IgD-negative memory B cell (primary cell): ENCODE measurements around the gene CKM. TPM values are rescaled to one million over a fixed set of nuclear protein-coding genes. Genes with fewer than 3 reads are reported as not detected.
A peak's percentile ranks its signal among the peaks of the same experiment; 100 is the strongest.
"Not testable (repeated sequence)": the region's sequence is repeated elsewhere in the genome, so short reads cannot be mapped to it uniquely, and the experiment has no call there.

Source experiments
- H3K27ac Mint-ChIP-seq, 3 donors: one replicate each; pipeline ENCODE4 v1.8.0; 2020 to 2022; ENCODE audit warnings: mild to moderate bottlenecking in 3 of 3, mixed read lengths in 3 of 3, moderate library complexity in 1 of 3
- H3K27me3 Mint-ChIP-seq: one replicate; pipeline ENCODE4 v1.8.0; 2021; ENCODE audit warnings: mixed read lengths
- H3K36me3 Mint-ChIP-seq: one replicate; pipeline ENCODE4 v1.8.0; 2020; ENCODE audit warnings: mild to moderate bottlenecking, mixed read lengths
- H3K4me1 Mint-ChIP-seq, 3 donors: one replicate each; pipeline ENCODE4 v1.8.0; 2020 to 2022; ENCODE audit warnings: mixed read lengths in 3 of 3, mild to moderate bottlenecking in 1 of 3
- H3K4me3 Mint-ChIP-seq, 4 donors: one replicate each; pipeline ENCODE4 v1.8.0; 2020 to 2022; ENCODE audit warnings: mild to moderate bottlenecking in 4 of 4, mixed read lengths in 4 of 4, moderate library complexity in 3 of 4
- H3K9me3 Mint-ChIP-seq, 3 donors: one replicate each; pipeline ENCODE4 v1.8.0; 2020 to 2021; ENCODE audit warnings: mixed read lengths in 3 of 3, mild to moderate bottlenecking in 1 of 3
- polyA plus RNA-seq: library from polyadenylated mRNA; unstranded; fragments of 300-500 nt; fragmentation: Illumina TruSeq; gene quantifications from one replicate; pipeline ENCODE4 v1.2.3, GENCODE V29; 2021

CKM gene
- polyA plus RNA-seq, 1 donor from 2014 or later: not detected

DNA sequence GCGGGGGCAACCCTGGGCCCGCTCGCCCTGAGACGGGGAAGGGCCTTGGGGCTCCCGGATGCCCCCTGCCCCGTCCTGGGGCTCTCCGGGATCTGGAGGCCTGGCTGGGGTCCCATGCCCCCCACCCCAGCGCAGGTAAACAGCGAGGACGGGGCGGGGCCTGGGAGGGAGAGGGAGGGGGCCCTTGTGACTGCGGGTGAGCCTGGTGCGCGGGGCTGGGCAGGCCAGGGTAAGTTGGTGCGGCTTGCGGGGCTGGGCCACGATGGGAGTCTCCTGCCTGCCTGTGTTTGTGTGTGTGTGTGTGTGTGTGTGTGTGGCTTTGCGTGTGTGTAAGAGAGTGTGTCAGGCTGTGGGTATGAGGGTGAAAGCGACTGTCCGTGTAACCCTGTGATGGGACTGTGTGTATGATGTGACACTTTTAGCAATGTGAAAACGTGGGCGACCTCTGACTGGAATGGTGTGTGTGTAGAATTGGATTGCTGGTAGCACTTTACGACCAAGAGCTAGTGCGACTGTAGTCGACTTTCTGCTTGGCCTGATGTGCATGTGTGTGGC lies 18.3 kb upstream of the CKM start:
- Mint-ChIP-seq H3K4me1 (peaks cover 4 to 7% (median 6%) of the 10 kb centered on the region in 3 donors), H3K27me3 (peaks cover 25% of the 10 kb centered on the region), H3K4me3 (no peak overlapping the region), H3K9me3 (no peaks in the 10 kb centered on the region), H3K27ac (no peak overlapping the region), H3K36me3 (no peaks in the 10 kb centered on the region)

DNA sequence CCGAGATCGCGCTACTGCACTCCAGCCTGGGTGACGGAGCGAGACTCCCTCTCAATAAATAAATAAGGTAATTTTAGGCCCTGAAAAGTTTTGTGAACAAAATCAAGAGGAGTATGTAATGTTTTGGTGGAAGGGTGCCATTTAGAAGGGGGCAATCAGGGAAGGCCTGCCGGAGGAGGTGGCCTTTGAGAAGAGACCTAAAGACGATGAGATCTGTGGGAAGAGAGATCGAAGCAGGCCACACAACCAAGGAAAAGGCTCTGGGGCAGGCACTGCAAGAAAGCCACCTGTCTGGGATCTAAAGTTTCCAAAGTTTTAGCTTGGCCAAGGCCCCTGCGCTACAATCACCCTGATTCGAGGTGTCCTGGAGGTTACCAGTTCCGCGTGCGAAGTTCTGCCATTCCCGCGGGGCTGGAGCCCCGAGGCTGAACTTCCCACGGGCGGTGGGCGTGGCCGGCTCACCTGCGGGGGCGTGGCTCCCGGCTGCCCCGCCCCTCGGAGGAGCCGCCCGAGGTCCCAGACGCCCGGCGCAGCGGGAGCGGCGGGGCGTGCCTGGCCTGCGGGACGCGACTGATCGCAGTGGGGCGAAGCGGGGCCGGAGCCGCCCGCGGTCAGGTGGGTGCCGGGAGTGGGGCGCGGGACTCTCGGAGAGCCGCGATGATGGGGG lies 17.7 kb upstream of the CKM start, which contains the start of gene KLC3:
Gene KLC3, plus strand, starts transcription at position 519 of the 667 bp plus-strand sequence. CDS start 4,792 bp downstream, outside the sequence.
- H3K27me3 Mint-ChIP-seq: peaks cover 23% of the 10 kb centered on the region
- H3K27ac Mint-ChIP-seq: no peak within 1 kb of the TSS
- H3K9me3 Mint-ChIP-seq: no peaks in the 10 kb centered on the region
- peaks cover 4 to 7% (median 6%) of the 10 kb centered on the region in 3 donors for H3K4me1 Mint-ChIP-seq
- H3K4me3 Mint-ChIP-seq: peak within 1 kb of the TSS in 1 of 4 donors; percentile 36
- H3K36me3 Mint-ChIP-seq: no peaks in the 10 kb centered on the region

DNA sequence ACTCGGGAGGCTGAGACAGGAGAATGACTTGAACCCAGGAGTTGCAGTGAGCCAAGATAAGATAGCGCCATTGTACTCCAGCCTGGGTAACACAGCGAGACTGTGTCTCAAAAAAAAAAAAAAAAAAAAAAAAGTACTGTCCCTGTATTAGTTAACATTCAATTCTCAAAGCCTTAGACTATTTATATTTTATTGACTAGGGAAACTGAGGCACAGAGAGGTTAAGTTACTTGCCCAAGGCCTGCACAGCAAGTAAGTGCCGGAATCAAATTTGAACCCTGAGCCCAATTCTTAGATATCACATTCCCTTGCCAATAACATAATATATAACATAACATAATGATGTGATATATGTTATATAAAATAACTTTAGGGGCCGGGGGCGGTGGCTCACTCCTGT lies 17.0 kb upstream of the CKM start:
- Mint-ChIP-seq H3K9me3 (no peaks in the 10 kb centered on the region), H3K4me3 (peak overlapping the region in 1 of 4 donors; percentile 36), H3K36me3 (no peaks in the 10 kb centered on the region), H3K27me3 (peaks cover 21% of the 10 kb centered on the region), H3K27ac (no peak overlapping the region), H3K4me1 (peaks cover 4 to 7% (median 6%) of the 10 kb centered on the region in 3 donors)

DNA sequence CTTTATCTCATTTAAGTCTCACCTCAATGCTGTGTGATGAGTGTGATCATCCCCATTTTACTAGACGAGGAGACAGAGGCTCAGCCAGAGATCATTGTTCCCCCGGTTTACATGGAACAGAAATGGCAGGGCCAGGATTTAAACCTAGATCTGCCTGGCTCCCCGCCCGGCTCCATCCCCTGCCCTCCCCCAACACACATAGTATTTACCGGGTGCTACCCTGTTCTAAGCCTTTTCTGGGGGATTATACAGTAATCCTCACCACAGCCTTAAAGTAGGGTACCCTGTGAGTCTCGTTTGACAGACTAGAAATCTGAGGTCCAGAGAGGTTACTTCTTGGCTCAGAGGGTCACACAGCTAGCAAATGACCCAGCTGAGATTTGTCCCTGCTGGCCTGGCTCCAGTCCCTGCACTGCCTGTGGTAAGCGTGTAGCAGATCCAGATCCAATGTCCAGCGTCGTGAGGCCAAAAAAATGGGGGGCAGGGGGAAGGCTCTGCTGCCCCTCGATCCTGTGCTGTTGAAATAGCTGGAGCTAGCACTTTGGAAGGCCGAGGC lies 14.1 kb upstream of the CKM start:
- no peak overlapping the region for H3K27ac Mint-ChIP-seq
- no peaks in the 10 kb centered on the region for H3K36me3 Mint-ChIP-seq
- no peak overlapping the region for H3K4me3 Mint-ChIP-seq
- H3K4me1 Mint-ChIP-seq: peaks cover 4 to 12% (median 7%) of the 10 kb centered on the region in 3 donors
- H3K27me3 Mint-ChIP-seq: peaks cover 18% of the 10 kb centered on the region
- no peaks in the 10 kb centered on the region for H3K9me3 Mint-ChIP-seq

DNA sequence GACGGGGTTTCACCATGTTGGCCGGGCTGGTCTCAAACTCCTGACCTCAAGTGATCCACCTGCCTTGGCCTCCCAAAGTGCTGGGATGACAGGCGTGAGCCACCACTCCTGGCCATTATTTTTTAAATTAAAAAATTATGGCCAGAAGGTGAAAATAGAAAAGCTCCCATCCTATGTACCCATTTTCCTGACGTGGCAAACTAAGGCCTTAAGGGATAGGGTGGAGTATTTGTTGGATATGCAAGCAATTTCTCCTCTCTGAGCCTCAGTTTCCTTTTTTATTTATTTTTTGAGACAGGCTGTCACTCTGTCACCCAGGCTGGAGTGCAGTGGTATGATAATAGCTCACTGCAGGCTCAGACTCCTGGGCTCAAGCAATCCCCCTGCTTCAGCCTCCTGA lies 12.2 kb upstream of the CKM start:
- not testable (repeated sequence) for H3K27ac Mint-ChIP-seq, H3K4me1 Mint-ChIP-seq, H3K4me3 Mint-ChIP-seq, H3K36me3 Mint-ChIP-seq, H3K9me3 Mint-ChIP-seq
- H3K27me3 Mint-ChIP-seq: peaks cover 13% of the 10 kb centered on the region

DNA sequence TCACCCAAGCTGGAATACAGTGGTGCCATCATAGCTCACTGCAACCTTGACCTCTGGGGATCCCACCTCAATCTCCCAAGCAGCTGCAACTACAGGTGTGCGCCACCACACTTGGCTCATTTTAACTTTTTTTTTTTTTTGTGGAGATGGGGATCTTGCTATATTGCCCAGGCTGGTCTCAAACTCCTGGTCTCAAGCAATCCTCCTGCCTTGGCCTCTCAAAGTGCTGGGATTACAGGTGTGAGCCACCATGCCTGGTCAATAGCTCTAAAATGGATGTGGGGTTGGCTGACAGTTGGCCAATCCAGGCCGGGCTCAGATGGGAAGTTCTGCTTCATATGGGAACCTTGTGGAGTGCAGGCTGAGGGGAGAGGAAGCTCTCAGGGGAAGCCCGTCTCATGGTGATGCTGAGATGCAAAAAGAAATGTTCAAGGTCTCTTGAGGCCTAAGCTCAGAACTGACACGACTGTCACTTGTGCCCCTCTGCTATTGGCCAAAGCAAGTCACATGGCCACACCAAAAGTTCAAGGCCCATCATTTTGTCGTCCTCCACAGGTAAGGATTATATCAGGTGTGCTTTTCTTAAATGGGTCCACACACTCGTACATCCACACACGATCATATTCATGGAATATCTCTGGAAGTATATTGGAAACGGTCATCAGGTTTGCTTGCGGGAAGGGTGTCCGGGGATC lies 11.1 kb upstream of the CKM start:
- Mint-ChIP-seq H3K4me1 (peaks cover 3 to 8% (median 4%) of the 10 kb centered on the region in 3 donors), H3K27ac (no peak overlapping the region), H3K4me3 (no peak overlapping the region), H3K27me3 (peaks cover 13% of the 10 kb centered on the region), H3K9me3 (no peaks in the 10 kb centered on the region), H3K36me3 (no peaks in the 10 kb centered on the region)

DNA sequence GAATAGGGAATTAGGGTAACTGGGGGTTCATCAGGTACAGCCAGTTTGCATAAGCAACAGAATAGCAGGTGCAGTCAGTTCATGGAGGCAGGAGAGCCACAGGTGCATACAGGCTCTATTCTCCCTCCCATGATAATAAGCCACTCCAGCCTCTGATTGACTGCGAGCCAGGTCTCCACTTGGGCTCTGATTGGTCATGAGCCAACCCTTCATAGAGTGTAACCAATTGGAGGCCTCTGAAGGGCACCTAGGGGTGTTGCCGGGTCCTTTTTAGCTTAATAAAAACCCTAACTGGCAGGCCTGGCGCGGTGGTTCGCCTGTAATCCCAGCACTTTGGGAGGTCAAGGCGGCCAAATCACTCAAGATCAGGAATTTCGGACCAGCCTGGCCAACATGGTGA lies 8.7 kb upstream of the CKM start:
- Mint-ChIP-seq H3K36me3 (peaks cover 2% of the 10 kb centered on the region), H3K9me3 (peaks cover 0 to 5% (median 0%) of the 10 kb centered on the region in 3 donors), H3K27ac (no peak overlapping the region), H3K27me3 (peaks cover 6% of the 10 kb centered on the region), H3K4me1 (peaks cover 0 to 5% (median 1%) of the 10 kb centered on the region in 3 donors), H3K4me3 (no peak overlapping the region)

DNA sequence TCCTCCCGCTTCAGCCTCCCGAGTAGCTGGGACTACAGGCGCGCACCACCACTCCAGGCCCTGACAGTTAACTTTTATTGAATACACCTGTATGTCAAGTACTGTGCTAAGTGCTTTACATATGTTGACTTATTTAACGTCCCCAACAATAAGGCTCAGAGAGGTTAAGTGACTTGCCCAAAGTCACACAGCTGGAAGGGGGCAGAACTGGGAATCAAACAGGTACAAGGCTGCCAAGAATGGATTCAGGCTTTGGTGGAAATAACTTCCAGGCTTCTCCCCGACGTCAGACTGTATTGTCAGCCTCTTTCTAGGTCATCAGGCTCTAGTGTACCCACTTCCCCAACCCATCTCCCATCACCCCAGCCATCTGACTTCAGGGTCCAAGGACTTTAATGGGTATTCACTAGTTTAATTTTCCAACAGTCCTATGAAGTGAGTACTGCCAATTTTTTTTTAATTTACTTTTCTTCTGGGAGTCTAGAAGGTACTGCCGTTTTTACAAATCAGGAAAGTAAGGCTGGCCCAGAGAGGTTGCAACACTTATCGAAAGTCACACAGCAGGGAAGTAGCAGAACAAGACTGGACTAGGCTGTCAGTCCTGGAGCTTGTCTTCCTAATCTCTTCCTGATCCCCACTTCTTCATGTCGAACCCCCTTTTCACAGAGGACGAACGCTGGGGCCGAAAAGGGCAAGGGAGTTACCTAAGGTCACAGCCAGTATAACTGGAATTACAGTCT lies 4.9 kb upstream of the CKM start:
- Mint-ChIP-seq H3K4me3 (no peak overlapping the region), H3K27ac (peak overlapping the region in 1 of 3 donors; percentile 53), H3K4me1 (no peaks in the 10 kb centered on the region)

DNA sequence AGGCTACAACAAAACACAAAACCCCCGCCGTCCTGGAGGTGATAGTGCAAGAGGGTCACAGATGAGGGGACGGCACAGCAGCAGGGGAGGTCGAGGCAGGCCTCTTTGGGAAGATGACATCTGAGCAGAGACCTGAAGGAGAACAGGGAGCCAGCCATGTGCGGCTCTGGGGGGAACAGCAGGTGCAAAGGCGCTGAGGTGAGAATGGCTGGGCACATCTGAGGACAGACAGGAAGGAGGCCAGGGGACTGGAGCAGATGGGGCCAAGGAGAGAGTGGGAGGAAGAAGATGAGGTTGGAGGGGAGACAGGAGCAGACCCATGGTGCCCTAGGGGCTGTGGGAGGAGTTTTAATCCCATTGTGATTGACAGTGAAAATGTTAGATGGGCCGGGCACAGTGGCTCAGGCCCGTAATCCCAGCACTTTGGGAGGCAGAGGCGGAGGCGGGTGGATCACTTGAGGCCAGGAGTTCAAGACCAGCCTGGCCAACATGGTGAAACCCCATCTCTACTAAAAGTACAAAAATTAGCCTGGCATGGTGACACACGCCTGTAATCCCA lies 1.8 kb upstream of the CKM start:
- Mint-ChIP-seq H3K4me1 (no peaks in the 10 kb centered on the region), H3K27ac (no peak overlapping the region), H3K36me3 (peaks cover 4% of the 10 kb centered on the region), H3K4me3 (no peak overlapping the region), H3K9me3 (peaks cover 0 to 6% (median 0%) of the 10 kb centered on the region in 3 donors), H3K27me3 (peaks cover 31% of the 10 kb centered on the region)

More for the DNA sequence above, 4.9 kb upstream of the CKM start:
- H3K9me3 Mint-ChIP-seq: peaks cover 0 to 6% (median 0%) of the 10 kb centered on the region in 3 donors
- peaks cover 4% of the 10 kb centered on the region for H3K36me3 Mint-ChIP-seq
- peaks cover 21% of the 10 kb centered on the region for H3K27me3 Mint-ChIP-seq

DNA sequence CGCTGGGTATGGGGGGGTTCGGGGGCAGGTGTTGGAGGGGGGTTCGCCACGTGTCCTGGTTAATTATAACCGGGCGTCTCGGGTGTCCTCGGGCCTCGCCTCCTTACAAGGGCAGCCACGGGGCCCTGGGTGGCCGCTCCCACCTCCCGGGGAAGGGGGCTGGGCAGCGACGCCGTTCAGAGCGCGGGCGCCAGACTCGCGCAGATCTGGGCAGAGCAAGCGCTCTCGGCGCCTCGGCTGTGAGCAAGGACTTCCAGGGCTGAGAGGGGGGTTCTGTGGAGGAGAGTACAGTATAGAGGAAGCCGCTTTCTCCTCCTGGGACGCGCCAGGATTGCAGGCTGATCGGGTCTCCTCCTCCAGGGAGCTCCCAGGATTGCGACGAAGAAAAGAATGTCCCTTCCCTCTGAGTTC lies 1.0 kb upstream of the CKM start:
- Mint-ChIP-seq H3K27me3 (peaks cover 28% of the 10 kb centered on the region), H3K9me3 (peaks cover 0 to 6% (median 0%) of the 10 kb centered on the region in 3 donors), H3K27ac (no peak overlapping the region), H3K4me1 (no peaks in the 10 kb centered on the region), H3K4me3 (no peak overlapping the region), H3K36me3 (peaks cover 4% of the 10 kb centered on the region)

DNA sequence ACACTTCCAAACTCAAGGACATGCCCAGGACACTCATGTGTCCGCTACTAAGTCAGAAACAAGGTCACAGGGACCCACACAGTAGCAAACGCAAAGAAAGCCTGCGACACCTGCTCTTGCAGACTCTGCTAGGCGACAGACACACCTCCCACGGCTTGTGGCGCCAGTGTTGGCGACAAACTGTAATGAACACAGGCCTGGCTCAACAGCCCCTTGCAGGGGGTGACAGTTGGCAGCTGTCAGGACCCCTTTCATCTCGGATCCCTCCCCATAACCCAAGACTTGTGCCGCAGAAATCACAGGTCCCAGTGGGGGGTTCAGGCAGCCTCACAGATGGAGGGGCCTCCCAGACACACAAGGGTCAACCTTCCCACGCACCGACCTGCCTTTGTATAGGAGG lies 364 bp downstream of the CKM start:
- Mint-ChIP-seq H3K27ac (no peak overlapping the region), H3K36me3 (peaks cover 2% of the 10 kb centered on the region), H3K27me3 (peaks cover 28% of the 10 kb centered on the region), H3K4me1 (no peaks in the 10 kb centered on the region), H3K9me3 (peaks cover 0 to 2% (median 0%) of the 10 kb centered on the region in 3 donors), H3K4me3 (no peak overlapping the region)

DNA sequence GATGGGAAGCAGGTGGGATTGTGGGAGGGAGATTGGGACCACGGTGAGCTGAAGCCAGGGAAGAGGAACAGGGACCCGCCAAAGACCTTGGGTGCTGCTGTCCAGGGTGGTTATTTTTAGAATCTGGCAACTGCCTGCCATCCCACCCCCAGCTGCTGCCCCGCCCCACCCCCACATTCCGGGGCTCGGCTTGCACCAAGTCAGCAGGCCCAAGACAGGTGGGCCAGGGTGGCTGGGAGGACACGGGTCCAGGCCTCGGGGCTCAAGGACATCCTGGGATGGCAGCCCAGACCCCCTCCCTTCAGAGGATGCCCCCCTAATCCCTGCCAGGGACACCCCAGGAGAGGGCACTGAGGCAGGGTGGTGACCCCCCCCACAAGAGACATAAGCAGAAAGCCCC lies 827 bp downstream of the CKM start:
- Mint-ChIP-seq H3K27ac (no peak overlapping the region), H3K36me3 (peaks cover 2% of the 10 kb centered on the region), H3K27me3 (peaks cover 29% of the 10 kb centered on the region), H3K9me3 (peaks cover 0 to 2% (median 0%) of the 10 kb centered on the region in 3 donors), H3K4me3 (no peak overlapping the region), H3K4me1 (no peaks in the 10 kb centered on the region)

DNA sequence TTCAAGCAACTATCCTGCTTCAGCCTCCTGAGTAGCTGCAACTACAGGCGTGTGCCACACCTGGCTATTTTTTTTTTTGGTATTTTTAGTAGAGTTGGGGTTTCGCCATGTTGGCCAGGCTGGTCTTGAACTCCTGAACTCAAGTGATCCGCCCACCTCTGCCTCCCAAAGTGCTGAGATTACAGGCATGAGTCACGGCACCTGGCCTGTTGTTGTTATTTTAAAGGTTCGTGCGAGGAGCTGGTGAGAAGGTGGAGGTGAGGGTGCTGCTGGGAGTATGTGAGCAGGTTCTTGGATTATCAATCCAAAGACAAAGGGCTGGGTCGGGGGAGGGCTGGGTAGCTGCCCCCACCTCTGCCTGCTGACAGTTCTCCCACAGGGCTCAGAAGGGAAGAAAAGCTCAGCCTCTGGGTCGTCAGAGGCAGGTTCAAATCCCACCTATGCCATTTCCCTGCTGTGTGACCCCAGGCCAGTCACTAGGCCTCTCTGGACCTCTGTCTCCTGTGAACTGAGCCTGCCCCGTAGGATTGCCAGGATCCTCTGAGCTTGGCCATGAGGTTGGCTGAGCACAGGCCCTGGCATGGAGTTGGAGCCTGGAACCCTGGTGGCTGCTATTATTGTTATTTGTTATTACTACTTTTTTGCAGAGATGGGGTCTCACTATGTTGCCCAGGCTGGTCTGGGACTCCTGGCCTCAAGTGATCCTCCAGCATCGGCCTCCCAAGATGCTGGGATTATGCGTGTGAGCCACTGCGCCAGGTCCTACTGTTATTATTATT lies 1.5 kb downstream of the CKM start:
- Mint-ChIP-seq H3K27me3 (peaks cover 32% of the 10 kb centered on the region), H3K27ac (no peak overlapping the region), H3K36me3 (peaks cover 2% of the 10 kb centered on the region)

DNA sequence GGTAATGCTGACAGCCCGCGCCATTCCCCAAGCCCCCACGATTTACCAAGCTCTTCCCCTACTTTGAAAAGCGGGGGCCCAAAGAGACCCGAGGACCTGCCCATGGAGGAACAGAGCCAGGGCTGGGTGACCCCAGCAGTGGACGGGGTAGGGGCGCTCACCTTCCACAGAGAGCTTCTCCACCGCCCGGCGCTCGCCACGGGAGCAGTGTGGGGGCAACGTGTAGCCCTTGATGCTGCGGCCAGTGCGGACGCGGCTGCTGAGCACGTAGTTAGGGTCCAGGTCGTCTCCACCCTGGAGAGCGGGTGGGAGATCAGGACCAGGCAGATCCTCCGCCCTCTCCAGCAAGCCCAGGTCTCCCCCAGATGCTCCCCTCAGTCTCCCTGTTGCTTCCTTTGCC lies 7.4 kb downstream of the CKM start:
- H3K4me1 Mint-ChIP-seq: no peaks in the 10 kb centered on the region
- no peak overlapping the region for H3K4me3 Mint-ChIP-seq
- H3K27me3 Mint-ChIP-seq: peaks cover 11% of the 10 kb centered on the region
- no peaks in the 10 kb centered on the region for H3K9me3 Mint-ChIP-seq
- no peaks in the 10 kb centered on the region for H3K36me3 Mint-ChIP-seq
- no peak overlapping the region for H3K27ac Mint-ChIP-seq

More for the DNA sequence above, 1.5 kb downstream of the CKM start:
- Mint-ChIP-seq H3K9me3 (no peaks in the 10 kb centered on the region), H3K4me3 (no peak overlapping the region), H3K4me1 (no peaks in the 10 kb centered on the region)
